ENCODE results near the gene MUC4. TPM values are rescaled to one million over a fixed set of nuclear protein-coding genes. Genes with fewer than 3 reads are reported as not detected.

Gene MUC4
- total RNA-seq, 1 donor from 2014 or later, result not detected

GRCh38 chr3:195703776-195704175 lies 108.0 kb downstream of the MUC4 start:
- H3K36me3 Mint-ChIP-seq (ENCODE audit: low read depth), result peaks cover 6% of the 10 kb centered on the region
- H3K9me3 Mint-ChIP-seq (ENCODE audit: low read depth), result peaks cover 4% of the 10 kb centered on the region
- no peak for DNase-seq (ENCODE audit: low spot score)
- H3K27ac Mint-ChIP-seq (ENCODE audit: unreplicated experiment), result no peak overlapping the region
- TF ChIP-seq CTCF (IDR thresholded peaks at IDR 0.05), result no peak
- H3K27me3 Mint-ChIP-seq (ENCODE audit: low read depth), result no peaks in the 10 kb centered on the region
- H3K4me1 Mint-ChIP-seq (ENCODE audit: low read depth), result peaks cover 6% of the 10 kb centered on the region
- no peak overlapping the region for H3K4me3 Mint-ChIP-seq (ENCODE audit: unreplicated experiment)

- H3K4me1 Mint-ChIP-seq (ENCODE audit: low read depth), result peaks cover 27% of the 10 kb centered on the region
- H3K27ac Mint-ChIP-seq (ENCODE audit: unreplicated experiment), result no peak overlapping the region
- TF ChIP-seq CTCF (IDR thresholded peaks at IDR 0.05), result no peak
- H3K27me3 Mint-ChIP-seq (ENCODE audit: low read depth), result no peaks in the 10 kb centered on the region
- DNase-seq (ENCODE audit: low spot score), result no peak
- H3K4me3 Mint-ChIP-seq (ENCODE audit: unreplicated experiment), result no peak overlapping the region
- peaks cover 15% of the 10 kb centered on the region for H3K36me3 Mint-ChIP-seq (ENCODE audit: low read depth)
- H3K9me3 Mint-ChIP-seq (ENCODE audit: low read depth), result peaks cover 2% of the 10 kb centered on the region
Measured at GRCh38 chr3:195701042-195701915, 110.5 kb downstream of the MUC4 start.

GRCh38 chr3:195700319-195700718 lies 111.4 kb downstream of the MUC4 start:
- Mint-ChIP-seq H3K4me1 (ENCODE audit: low read depth) (peaks cover 32% of the 10 kb centered on the region), H3K27ac (ENCODE audit: unreplicated experiment) (no peak overlapping the region), H3K9me3 (ENCODE audit: low read depth) (no peaks in the 10 kb centered on the region), H3K4me3 (ENCODE audit: unreplicated experiment) (no peak overlapping the region), H3K36me3 (ENCODE audit: low read depth) (peaks cover 17% of the 10 kb centered on the region), H3K27me3 (ENCODE audit: low read depth) (no peaks in the 10 kb centered on the region)
- DNase-seq (ENCODE audit: low spot score), result no peak
- no peak for TF ChIP-seq CTCF (IDR thresholded peaks at IDR 0.05)

- Mint-ChIP-seq H3K9me3 (ENCODE audit: low read depth) (no peaks in the 10 kb centered on the region), H3K27ac (ENCODE audit: unreplicated experiment) (no peak overlapping the region), H3K27me3 (ENCODE audit: low read depth) (no peaks in the 10 kb centered on the region), H3K4me3 (ENCODE audit: unreplicated experiment) (no peak overlapping the region), H3K4me1 (ENCODE audit: low read depth) (peaks cover 32% of the 10 kb centered on the region), H3K36me3 (ENCODE audit: low read depth) (peaks cover 20% of the 10 kb centered on the region)
- no peak for DNase-seq (ENCODE audit: low spot score)
- no peak for TF ChIP-seq CTCF (IDR thresholded peaks at IDR 0.05)
Measured at GRCh38 chr3:195699860-195700259, 111.9 kb downstream of the MUC4 start.

GRCh38 chr3:195699388-195699771 lies 112.3 kb downstream of the MUC4 start:
- H3K27me3 Mint-ChIP-seq (ENCODE audit: low read depth), result no peaks in the 10 kb centered on the region
- peaks cover 32% of the 10 kb centered on the region for H3K4me1 Mint-ChIP-seq (ENCODE audit: low read depth)
- TF ChIP-seq CTCF (IDR thresholded peaks at IDR 0.05), result no peak
- peaks cover 20% of the 10 kb centered on the region for H3K36me3 Mint-ChIP-seq (ENCODE audit: low read depth)
- DNase-seq (ENCODE audit: low spot score), result no peak
- no peaks in the 10 kb centered on the region for H3K9me3 Mint-ChIP-seq (ENCODE audit: low read depth)
- H3K4me3 Mint-ChIP-seq (ENCODE audit: unreplicated experiment), result no peak overlapping the region
- H3K27ac Mint-ChIP-seq (ENCODE audit: unreplicated experiment), result no peak overlapping the region

Measured in chondrocyte (in vitro differentiated cells).